Heart left ventricle (tissue), 16 donors: ENCODE data around the gene EMC10. TPM values are rescaled to one million over a fixed set of nuclear protein-coding genes. Genes with fewer than 3 reads are reported as not detected.

Experiments
- ATAC-seq, 4 donors: fragments of 200-7000 bp; cut with Tn5 transposase; one replicate each; pipeline ENCODE4 v1.9.1; 2020 to 2022; ENCODE audit warnings: moderate library complexity in 4 of 4, mild to moderate bottlenecking in 3 of 4, moderate number of reproducible peaks in 1 of 4
- DNase-seq, 5 donors: peaks; one replicate each; pipeline ENCODE4 v3.0.0-alpha.2; 2020
- H3K27ac ChIP-seq, 12 donors: fragments of 200-600 bp; sonication (generic) in 4 of 12; one replicate each; pipeline versions ENCODE4 v1.5.0 to v1.8.0; 2016 to 2022; ENCODE audit warnings: mild to moderate bottlenecking in 2 of 12
- H3K27me3 ChIP-seq, 9 donors: fragments of 200-600 bp; sonication (generic) in 2 of 9; one replicate each; pipeline versions ENCODE4 v1.5.1 to v1.8.0; 2016 to 2022; ENCODE audit warnings: mild to moderate bottlenecking in 3 of 9
- H3K36me3 ChIP-seq, 9 donors: fragments of 200-600 bp; sonication (generic) in 2 of 9; one replicate each; pipeline versions ENCODE4 v1.5.0 to v1.8.0; 2018 to 2022; ENCODE audit warnings: mild to moderate bottlenecking in 2 of 9
- H3K4me1 ChIP-seq, 12 donors: fragments of 200-600 bp; sonication (generic) in 4 of 12; one replicate each; pipeline versions ENCODE4 v1.5.0 to v1.8.0; 2016 to 2022; ENCODE audit warnings: mild to moderate bottlenecking in 3 of 12
- H3K4me3 ChIP-seq, 12 donors: fragments of 200-600 bp; sonication (generic) in 4 of 12; one replicate each; pipeline versions ENCODE4 v1.5.0 to v1.8.0; 2017 to 2022; ENCODE audit warnings: mild to moderate bottlenecking in 9 of 12, moderate library complexity in 4 of 12
- H3K9me3 ChIP-seq, 12 donors: fragments of 200-600 bp; sonication (generic) in 4 of 12; one replicate each; pipeline versions ENCODE4 v1.5.0 to v1.8.0; 2016 to 2022; ENCODE audit warnings: mild to moderate bottlenecking in 1 of 12
- CTCF ChIP-seq, 12 donors: fragments of 200-600 bp; sonication (generic) in 4 of 12; IDR thresholded peaks; one replicate each; pipeline versions ENCODE4 v1.5.0 to v1.8.0; 2018 to 2022; ENCODE audit warnings: antibody characterized with exemption in 12 of 12, mild to moderate bottlenecking in 5 of 12
- POLR2A ChIP-seq, 2 donors: fragments of 450-650 bp; IDR thresholded peaks; one replicate each; pipeline ENCODE4 v1.6.1; 2017; ENCODE audit warnings: antibody characterized with exemption in 2 of 2, mild to moderate bottlenecking in 2 of 2, moderate library complexity in 2 of 2
- WGBS, 4 donors: extraction: QIAGEN DNeasy Blood & Tissue Kit in 2 of 4; methylation state at CpG; one replicate each; pipeline versions ENCODE4 v1.1.5 to v1.1.7; 2013 to 2018; 5-methylcytosine and 5-hydroxymethylcytosine counted together
- intact Hi-C, 10 donors: fragments of 100-400 bp; cut with DNase I; formaldehyde crosslinking; loops; one replicate each; pipeline versions ENCODE4 v1.11.1 to v1.14.2; 2022
- polyA plus RNA-seq, 2 donors: library from polyadenylated mRNA; stranded (reverse); fragments of 200-250 nt; gene quantifications; one replicate each; pipeline ENCODE4 v1.2.3, GENCODE V29; 2013
- total RNA-seq, 9 donors: library from RNA; depleted of rRNA in 2 of 9; stranded (reverse); fragments of >200 nt in 2 of 9; fragmentation: NEBNext Ultra II Directional in 3 of 9; extraction: Animal tissue kit (Norgen Biotek cat#: 25700) in 3 of 9; gene quantifications; one replicate each; pipeline versions ENCODE4 v1.1.0 to v1.2.4, GENCODE V29; 2016 to 2023
- donor health status: ischemic (EF 13 %, LVEDD 7.1; RV severe dilation, severe dysfunction).
- donor health status: healthy with polysubstance abuse.
- donor health status: DM: no; HTN: yes; CAD: no.
- donor health status: DM: no; HTN: no; CAD: no.
- donor health status: ischemic (EF 25% LVEDD 6.9; RV normal size, moderate dysfunction).
- donor health status: ischemic (EF 25% LVEDD 5.7; RV mildly dilated, moderate dysfunction).
- donor health status: healthy.
- donor health status: DM: yes; HTN: yes; CAD: no.
- donor health status: ischemic (EF 35%, LVEDD 5.7; RV mildly dilated, moderate dysfunction).
- donor health status: nonischemic (EF 11% LVEDD 7.7; RV severe dilation, severe dysfunction).
- donor health status: DM: yes; HTN: yes; CAD: no.
- donor health status: PGD.
- donor health status: ischemic (EF 29% LVEDD 5.4; RV normal size, mild dysfunction).
- donor health status: nonischemic (EF 23%, LVEDD 6.1; RV moderate dilation, normal function).

EMC10 gene
- total and polyA plus RNA-seq, 11 donors: 72.8 to 138 (median 95.3) TPM

GRCh38 chr19:50495020-50495531 is 18.8 kb downstream of the EMC10 start:
- no peaks in the 10 kb centered on the region for H3K36me3 ChIP-seq
- H3K27ac ChIP-seq: peak overlapping the region in 1 of 12 donors; percentile 51
- no peaks in the 10 kb centered on the region for H3K27me3 ChIP-seq
- ATAC-seq (peak in 2 of 4 donors; percentile 0 to 1), DNase-seq (no peak)
- 53 to 56% (median 54%) methylated on average over 5 of the region's 5 CpGs for WGBS, 4 donors
- H3K4me3 ChIP-seq: no peak overlapping the region
- TF ChIP-seq POLR2A (IDR thresholded peaks at IDR 0.05) (no peak), CTCF (IDR thresholded peaks at IDR 0.05) (no peak)
- no peaks in the 10 kb centered on the region for H3K9me3 ChIP-seq
- H3K4me1 ChIP-seq: peaks cover 0 to 18% (median 0%) of the 10 kb centered on the region in 12 donors
- intact Hi-C loops: no loop called here

- H3K4me1 ChIP-seq: peaks cover 0 to 9% (median 0%) of the 10 kb centered on the region in 12 donors
- TF ChIP-seq CTCF (IDR thresholded peaks at IDR 0.05) (peak in 3 of 12 donors; percentile 10 to 17 (median 13)), POLR2A (IDR thresholded peaks at IDR 0.05) (peak in 1 of 2 donors; percentile 78)
- H3K36me3 ChIP-seq: no peaks in the 10 kb centered on the region
- WGBS, 4 donors: 33 to 48% (median 44%) methylated on average over 29 to 30 of the region's 30 CpGs
- peak overlapping the region in 4 of 12 donors; percentile 20 to 61 (median 44) for H3K4me3 ChIP-seq
- peak overlapping the region in 7 of 12 donors; percentile 27 to 85 (median 58) for H3K27ac ChIP-seq
- ATAC-seq: peak; percentile 38 to 61 (median 56)
- no peaks in the 10 kb centered on the region for H3K9me3 ChIP-seq
- H3K27me3 ChIP-seq: no peaks in the 10 kb centered on the region
- intact Hi-C loops: no loop called here
- DNase-seq: peak; percentile 71 to 89 (median 79)
Measured at GRCh38 chr19:50496189-50497021, 20.1 kb downstream of the EMC10 start.

- Histone ChIP-seq H3K9me3 (no peaks in the 10 kb centered on the region), H3K36me3 (no peaks in the 10 kb centered on the region), H3K4me3 (peak overlapping the region in 5 of 12 donors; percentile 20 to 61 (median 38)), H3K27me3 (no peaks in the 10 kb centered on the region), H3K4me1 (peaks cover 0 to 3% (median 0%) of the 10 kb centered on the region in 12 donors), H3K27ac (peak overlapping the region in 6 of 12 donors; percentile 51 to 85 (median 60))
- intact Hi-C loops: no loop called here
- ATAC-seq: no peak
- peak in 2 of 5 donors; percentile 57 to 60 for DNase-seq
- TF ChIP-seq POLR2A (IDR thresholded peaks at IDR 0.05) (peak in 1 of 2 donors; percentile 24), CTCF (IDR thresholded peaks at IDR 0.05) (no peak)
- 38 to 47% (median 42%) methylated on average over 8 of the region's 8 CpGs for WGBS, 4 donors
Measured at GRCh38 chr19:50497022-50497405, 20.7 kb downstream of the EMC10 start.
